Muscle layer of colon (tissue), 2 donors: ENCODE data around the gene POLR2E.

Experiments used
- H3K27ac ChIP-seq: one replicate; pipeline ENCODE4 v1.7.0; 2013; ENCODE audit warnings: low read depth, mild to moderate bottlenecking, low read length, moderate library complexity
- H3K27me3 ChIP-seq, 2 donors: one replicate each; pipeline ENCODE4 v1.7.0; 2013; ENCODE audit warnings: low read length in 2 of 2, mild to moderate bottlenecking in 2 of 2; ENCODE audit not compliant: insufficient read depth in 2 of 2, control insufficient read depth in 1 of 2
- H3K36me3 ChIP-seq: one replicate; pipeline ENCODE4 v1.7.0; 2013; ENCODE audit warnings: mild to moderate bottlenecking, low read length; ENCODE audit not compliant: insufficient read depth
- H3K4me1 ChIP-seq: one replicate; pipeline ENCODE4 v1.7.0; 2013; ENCODE audit warnings: mild to moderate bottlenecking, low read length; ENCODE audit not compliant: insufficient read depth
- H3K4me3 ChIP-seq, 2 donors: one replicate each; pipeline ENCODE4 v1.7.0; 2013; ENCODE audit warnings: low read length in 2 of 2, low read depth in 1 of 2, mild to moderate bottlenecking in 1 of 2, moderate library complexity in 1 of 2
- H3K9ac ChIP-seq: one replicate; pipeline ENCODE4 v1.7.0; 2013; ENCODE audit warnings: low read length
- H3K9me3 ChIP-seq: one replicate; pipeline ENCODE4 v1.7.0; 2013; ENCODE audit warnings: mild to moderate bottlenecking, low read length
- donor health status: abdominal sarcoma.
- donor health status: Adenocarcinoma of cecum.

Gene POLR2E

DNA sequence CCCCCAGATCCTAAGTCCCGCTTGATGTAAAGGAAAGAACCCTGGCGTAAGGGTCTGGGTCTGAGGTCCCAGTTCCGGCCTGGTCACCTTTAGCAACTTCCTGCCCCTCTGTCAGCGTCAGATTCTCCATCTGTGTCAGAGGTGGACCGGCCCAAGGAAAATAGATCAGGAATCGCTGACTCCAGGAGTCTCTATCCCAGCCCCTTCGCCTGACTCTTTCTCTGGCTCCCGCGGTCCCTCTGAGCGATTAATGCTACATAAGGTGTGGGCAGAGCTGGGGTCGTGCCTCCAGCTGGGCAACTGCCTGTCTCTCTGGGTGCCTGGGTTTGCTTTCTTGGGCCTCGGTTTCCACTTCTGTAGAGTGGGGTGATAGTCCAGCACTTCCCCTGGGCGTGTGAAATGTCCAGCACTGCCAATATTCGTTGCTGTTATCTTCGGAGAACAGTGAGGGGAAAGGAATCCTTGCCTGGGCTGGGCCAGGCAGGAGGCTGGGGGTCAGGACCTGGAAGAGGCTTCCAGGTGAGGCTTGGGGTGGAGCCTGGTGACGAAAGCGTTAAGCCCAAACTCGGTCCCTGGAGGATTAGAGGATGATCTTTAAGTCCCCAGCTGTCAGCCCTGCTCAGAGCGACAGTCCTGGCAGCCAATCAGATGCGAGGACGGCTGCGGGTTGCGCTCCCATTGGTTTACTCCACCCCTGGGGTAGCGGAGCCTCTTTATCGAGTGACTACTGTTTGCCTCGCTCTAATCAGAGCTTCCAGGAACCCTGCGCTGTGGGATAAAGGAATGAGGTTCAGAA is 54.5 kb downstream of the POLR2E start:
- H3K27me3 ChIP-seq = peaks cover 0 to 19% of the 10 kb centered on the region in 2 donors
- no peaks in the 10 kb centered on the region for H3K9me3 ChIP-seq
- peak overlapping the region; percentile 48 for H3K27ac ChIP-seq
- H3K9ac ChIP-seq = no peak overlapping the region
- H3K4me3 ChIP-seq = peak overlapping the region; percentile 56 to 72
- peaks cover 25% of the 10 kb centered on the region for H3K4me1 ChIP-seq
- no peaks in the 10 kb centered on the region for H3K36me3 ChIP-seq

DNA sequence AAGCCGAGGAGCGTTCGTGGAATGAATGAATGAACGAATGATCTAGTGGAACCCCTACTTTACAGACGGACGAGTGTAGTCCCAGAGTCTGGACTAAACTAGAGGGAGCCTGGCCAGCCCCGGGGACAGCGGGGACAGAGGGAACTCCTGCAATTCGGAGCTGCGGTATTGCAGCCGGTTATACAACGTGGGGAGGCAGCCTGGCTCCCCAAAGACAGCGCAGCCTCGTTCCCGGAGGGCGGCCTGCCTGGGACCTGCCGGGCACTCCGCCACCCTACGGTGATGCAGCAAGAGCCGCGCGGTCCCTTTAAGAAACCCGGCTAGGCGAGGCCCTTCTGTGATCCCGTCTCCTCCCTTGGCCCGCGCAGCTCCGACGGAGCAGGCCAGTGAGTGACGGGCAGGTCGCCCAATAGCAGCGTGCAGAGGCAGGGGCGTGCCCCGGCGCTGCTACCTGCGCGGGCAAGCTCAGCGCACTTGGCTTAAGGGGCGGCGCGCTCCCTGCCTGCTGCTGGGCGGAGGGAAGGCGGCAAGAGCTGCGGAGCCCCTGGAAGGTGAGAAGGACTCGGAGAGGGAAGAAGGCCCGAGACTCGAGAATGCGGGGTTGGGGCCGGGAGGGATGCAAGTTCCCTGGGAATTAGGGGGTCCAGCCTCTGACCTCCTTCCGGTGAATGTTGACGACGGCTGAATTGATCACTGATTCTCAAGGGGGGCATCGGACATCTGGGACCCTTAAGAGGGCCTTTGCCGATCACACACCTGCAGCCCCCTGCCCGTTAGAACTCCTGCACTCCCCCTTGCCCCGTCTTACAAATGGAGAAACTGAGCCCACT is 55.3 kb downstream of the POLR2E start, which contains the start of gene ABCA7:
Gene ABCA7 (plus strand): TSS at position 462 of the 830 bp plus-strand sequence. CDS start 1,255 bp downstream, outside the sequence.
- no peak within 1 kb of the TSS for H3K9ac ChIP-seq
- no peaks in the 10 kb centered on the region for H3K36me3 ChIP-seq
- H3K27me3 ChIP-seq = peaks cover 0 to 19% of the 10 kb centered on the region in 2 donors
- H3K9me3 ChIP-seq = no peaks in the 10 kb centered on the region
- H3K4me3 ChIP-seq = peak within 1 kb of the TSS; percentile 56 to 72
- peak within 1 kb of the TSS; percentile 48 for H3K27ac ChIP-seq
- H3K4me1 ChIP-seq = peaks cover 25% of the 10 kb centered on the region

DNA sequence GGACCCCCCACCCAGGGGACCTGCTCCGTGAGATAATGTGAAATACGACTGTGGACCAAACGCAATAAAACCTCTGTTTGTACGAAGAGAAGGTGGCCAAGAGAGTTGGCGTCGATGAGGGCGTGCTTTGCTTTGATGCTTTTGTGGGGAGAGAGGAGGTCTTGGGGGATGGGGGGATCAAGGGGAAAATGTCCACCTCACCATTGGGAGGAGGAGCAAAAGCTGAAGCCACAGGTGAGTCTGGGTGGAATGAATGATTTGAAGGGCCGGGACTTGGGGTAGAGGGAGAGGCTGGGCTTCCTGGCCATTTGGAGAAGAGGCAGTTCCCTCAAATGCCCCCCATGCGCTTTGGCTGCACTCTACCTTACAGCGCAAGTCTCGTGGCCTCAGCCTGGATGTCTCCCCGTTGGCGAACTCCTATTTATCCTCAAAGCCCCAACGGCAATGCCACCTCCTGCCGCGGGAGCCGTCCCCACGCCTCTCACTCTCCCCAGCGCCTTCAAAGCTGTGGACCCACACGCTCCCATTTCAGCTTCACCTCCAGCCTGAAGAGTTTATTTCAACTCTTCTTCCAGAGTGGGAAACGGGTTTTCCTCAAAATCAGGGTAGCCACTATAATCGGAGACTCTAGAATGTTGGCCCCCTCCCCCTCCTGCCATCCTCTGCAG is 56.1 kb downstream of the POLR2E start:
- Histone ChIP-seq H3K27ac (no peak overlapping the region), H3K36me3 (no peaks in the 10 kb centered on the region), H3K9ac (no peak overlapping the region), H3K27me3 (peaks cover 0 to 19% of the 10 kb centered on the region in 2 donors), H3K9me3 (no peaks in the 10 kb centered on the region), H3K4me1 (peaks cover 25% of the 10 kb centered on the region), H3K4me3 (peak overlapping the region in 1 of 2 donors; percentile 72)

DNA sequence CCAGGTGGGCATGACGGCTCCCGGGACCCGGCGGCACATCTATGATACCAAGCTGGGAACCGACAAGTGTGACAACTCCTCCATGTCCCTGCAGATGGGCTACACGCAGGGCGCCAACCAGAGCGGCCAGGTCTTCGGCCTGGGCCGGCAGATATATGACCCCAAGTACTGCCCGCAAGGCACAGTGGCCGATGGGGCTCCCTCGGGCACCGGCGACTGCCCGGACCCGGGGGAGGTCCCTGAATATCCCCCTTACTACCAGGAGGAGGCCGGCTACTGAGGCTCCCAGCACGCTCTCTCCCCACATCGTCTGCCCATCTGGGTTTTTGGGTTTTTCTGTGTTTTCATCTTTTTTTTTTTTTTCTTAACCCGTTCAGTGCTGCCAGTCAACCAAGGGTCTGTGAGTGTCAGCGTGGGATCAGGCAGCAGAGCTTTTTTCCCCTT is 57.5 kb downstream of the POLR2E start:
- Histone ChIP-seq H3K4me3 (no peak overlapping the region), H3K36me3 (peaks cover 8% of the 10 kb centered on the region), H3K27me3 (peaks cover 0 to 16% of the 10 kb centered on the region in 2 donors), H3K4me1 (peaks cover 25% of the 10 kb centered on the region), H3K9ac (no peak overlapping the region), H3K9me3 (no peaks in the 10 kb centered on the region), H3K27ac (no peak overlapping the region)
